Natural killer cell (primary cell): ENCODE results near the gene AGBL4. TPM values are rescaled to one million over a fixed set of nuclear protein-coding genes. Genes with fewer than 3 reads are reported as not detected.

Experiments
- ATAC-seq, 3 donors: fragments of 150-1000 bp in 2 of 3; fragments of 200-7000 bp in 1 of 3; cut with Tn5 transposase; 1 replicate in 1 of 3; 2 replicates in 2 of 3; pipeline ENCODE4 v1.10.0; 2021; ENCODE audit warnings: mild to moderate bottlenecking in 2 of 3, moderate library complexity in 2 of 3
- DNase-seq, 2 donors: peaks; one replicate each; pipeline versions ENCODE4 v3.0.0 to v3.0.0-alpha.2; 2013 to 2021; ENCODE audit warnings: mixed read lengths in 1 of 2
- H3K27ac ChIP-seq: one replicate; pipeline ENCODE4 v1.5.1; 2013; ENCODE audit warnings: mild to moderate bottlenecking, low read length
- H3K27me3 ChIP-seq: one replicate; pipeline ENCODE4 v1.6.1; 2013; ENCODE audit warnings: low read length; ENCODE audit not compliant: control insufficient read depth, insufficient read depth
- H3K36me3 ChIP-seq: one replicate; pipeline ENCODE4 v1.6.1; 2013; ENCODE audit warnings: low read length; ENCODE audit not compliant: control insufficient read depth, insufficient read depth
- H3K4me1 ChIP-seq: one replicate; pipeline ENCODE4 v1.6.1; 2013; ENCODE audit warnings: low read length; ENCODE audit not compliant: control insufficient read depth, insufficient read depth
- H3K4me3 ChIP-seq: one replicate; pipeline ENCODE4 v1.5.1; 2013; ENCODE audit warnings: low read length
- H3K9me3 ChIP-seq: one replicate; pipeline ENCODE4 v1.6.1; 2013; ENCODE audit warnings: low read length; ENCODE audit not compliant: control insufficient read depth, insufficient read depth
- H3K27ac Mint-ChIP-seq, 2 donors: one replicate each; pipeline ENCODE4 v1.8.0; 2022; ENCODE audit warnings: mild to moderate bottlenecking in 2 of 2, mixed read lengths in 2 of 2, moderate library complexity in 1 of 2
- H3K27me3 Mint-ChIP-seq, 2 donors: one replicate each; pipeline ENCODE4 v1.8.0; 2022; ENCODE audit warnings: low read depth in 2 of 2, mixed read lengths in 2 of 2
- H3K36me3 Mint-ChIP-seq: one replicate; pipeline ENCODE4 v1.8.0; 2022; ENCODE audit warnings: mixed read lengths
- H3K4me1 Mint-ChIP-seq, 2 donors: one replicate each; pipeline ENCODE4 v1.8.0; 2022; ENCODE audit warnings: mixed read lengths in 2 of 2
- H3K4me3 Mint-ChIP-seq: one replicate; pipeline ENCODE4 v1.8.0; 2022; ENCODE audit warnings: mild to moderate bottlenecking, moderate library complexity, mixed read lengths
- H3K9me3 Mint-ChIP-seq, 2 donors: one replicate each; pipeline ENCODE4 v1.8.0; 2022; ENCODE audit warnings: mixed read lengths in 2 of 2
- WGBS: methylation state at CpG from one replicate; pipeline ENCODE4 v1.1.7; 2013; ENCODE audit warnings: missing lambda C conversion rate; ENCODE audit not compliant: insufficient coverage; 5-methylcytosine and 5-hydroxymethylcytosine counted together
- intact Hi-C: fragments of 100-400 bp; cut with micrococcal nuclease; formaldehyde crosslinking; loops from one replicate; pipeline ENCODE4 v1.14.2; 2022
- total RNA-seq, 4 donors: library from RNA; stranded (reverse); fragments of 120-200 nt in 1 of 4; gene quantifications; one replicate each; pipeline versions ENCODE4 v1.2.3 to v1.2.4, GENCODE V29; 2013 to 2022
- TF ChIP-seq, protein P1 (sequence below): fragments of 200-600 bp; IDR thresholded peaks from one replicate; pipeline ENCODE4 v1.8.0; 2022; ENCODE audit warnings: antibody characterized with exemption

Gene AGBL4
- total RNA-seq, 3 donors from 2014 or later (not counting 1 experiment from before 2014, with no cell fraction given), result not detected

DNA sequence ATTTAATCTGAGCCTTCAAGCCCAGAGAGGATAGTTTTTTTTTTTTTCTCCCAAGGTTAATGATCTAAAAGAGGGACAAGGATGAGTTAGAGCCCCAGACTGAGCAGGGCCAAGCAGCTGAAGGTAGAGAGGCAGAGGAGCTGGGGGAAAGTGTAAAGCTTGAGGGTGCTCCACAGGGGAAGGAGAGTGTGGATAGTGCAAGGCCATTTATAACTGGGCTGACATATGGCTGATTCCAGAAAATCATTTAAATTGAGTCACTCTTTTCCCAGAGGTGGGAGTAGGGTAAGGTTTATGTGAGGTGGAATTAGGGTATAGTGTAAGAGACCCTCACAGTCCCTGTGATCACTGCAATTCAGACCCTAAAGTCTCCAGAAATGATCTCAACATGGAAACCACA lies 1302.8 kb downstream of the AGBL4 start:
- DNase-seq (no peak), ATAC-seq (no peak)
- no peaks in the 10 kb centered on the region for H3K4me1 Mint-ChIP-seq
- Histone ChIP-seq H3K27me3 (no peaks in the 10 kb centered on the region), H3K36me3 (no peaks in the 10 kb centered on the region), H3K27ac (no peak overlapping the region), H3K9me3 (no peaks in the 10 kb centered on the region), H3K4me1 (no peaks in the 10 kb centered on the region), H3K4me3 (no peak overlapping the region)
- H3K27ac Mint-ChIP-seq, result no peak overlapping the region
- TF ChIP-seq, protein P1, sequence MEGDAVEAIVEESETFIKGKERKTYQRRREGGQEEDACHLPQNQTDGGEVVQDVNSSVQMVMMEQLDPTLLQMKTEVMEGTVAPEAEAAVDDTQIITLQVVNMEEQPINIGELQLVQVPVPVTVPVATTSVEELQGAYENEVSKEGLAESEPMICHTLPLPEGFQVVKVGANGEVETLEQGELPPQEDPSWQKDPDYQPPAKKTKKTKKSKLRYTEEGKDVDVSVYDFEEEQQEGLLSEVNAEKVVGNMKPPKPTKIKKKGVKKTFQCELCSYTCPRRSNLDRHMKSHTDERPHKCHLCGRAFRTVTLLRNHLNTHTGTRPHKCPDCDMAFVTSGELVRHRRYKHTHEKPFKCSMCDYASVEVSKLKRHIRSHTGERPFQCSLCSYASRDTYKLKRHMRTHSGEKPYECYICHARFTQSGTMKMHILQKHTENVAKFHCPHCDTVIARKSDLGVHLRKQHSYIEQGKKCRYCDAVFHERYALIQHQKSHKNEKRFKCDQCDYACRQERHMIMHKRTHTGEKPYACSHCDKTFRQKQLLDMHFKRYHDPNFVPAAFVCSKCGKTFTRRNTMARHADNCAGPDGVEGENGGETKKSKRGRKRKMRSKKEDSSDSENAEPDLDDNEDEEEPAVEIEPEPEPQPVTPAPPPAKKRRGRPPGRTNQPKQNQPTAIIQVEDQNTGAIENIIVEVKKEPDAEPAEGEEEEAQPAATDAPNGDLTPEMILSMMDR, result no peak
- intact Hi-C loops, result no loop called here
- H3K36me3 Mint-ChIP-seq, result no peaks in the 10 kb centered on the region
- H3K9me3 Mint-ChIP-seq, result no peaks in the 10 kb centered on the region
- peaks cover 3 to 10% of the 10 kb centered on the region in 2 donors for H3K27me3 Mint-ChIP-seq
- H3K4me3 Mint-ChIP-seq, result no peak overlapping the region

DNA sequence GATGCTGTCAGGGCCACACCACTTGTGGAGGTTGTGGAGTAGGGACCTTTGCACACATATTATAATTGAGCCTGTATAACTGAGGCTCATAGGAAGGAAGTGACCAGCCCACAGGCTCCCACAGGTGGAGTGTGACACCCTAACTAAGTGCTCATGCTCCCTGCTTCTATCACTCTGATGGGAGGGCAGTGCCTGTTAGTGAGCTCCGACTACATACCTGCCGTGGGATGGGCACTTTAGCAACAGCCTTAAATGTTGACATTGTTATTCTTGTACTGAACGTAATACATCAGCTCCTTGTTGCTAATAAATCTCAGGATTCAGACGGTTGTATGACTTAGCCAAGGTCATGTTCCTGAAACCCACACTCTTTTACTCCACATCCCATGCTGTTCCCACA lies 1305.0 kb downstream of the AGBL4 start:
- no peak overlapping the region for H3K4me3 Mint-ChIP-seq
- Histone ChIP-seq H3K4me1 (no peaks in the 10 kb centered on the region), H3K27me3 (no peaks in the 10 kb centered on the region), H3K9me3 (no peaks in the 10 kb centered on the region), H3K27ac (no peak overlapping the region), H3K36me3 (no peaks in the 10 kb centered on the region), H3K4me3 (no peak overlapping the region)
- 81% methylated on average over 4 of the region's 4 CpGs for WGBS
- DNase-seq, result no peak
- H3K9me3 Mint-ChIP-seq, result no peaks in the 10 kb centered on the region
- TF ChIP-seq, protein P1, result no peak
- no peak overlapping the region for H3K27ac Mint-ChIP-seq
- no peak for ATAC-seq
- H3K4me1 Mint-ChIP-seq, result no peaks in the 10 kb centered on the region
- H3K27me3 Mint-ChIP-seq, result peaks cover 4 to 10% of the 10 kb centered on the region in 2 donors
- no peaks in the 10 kb centered on the region for H3K36me3 Mint-ChIP-seq
- intact Hi-C loops, result no loop called here

DNA sequence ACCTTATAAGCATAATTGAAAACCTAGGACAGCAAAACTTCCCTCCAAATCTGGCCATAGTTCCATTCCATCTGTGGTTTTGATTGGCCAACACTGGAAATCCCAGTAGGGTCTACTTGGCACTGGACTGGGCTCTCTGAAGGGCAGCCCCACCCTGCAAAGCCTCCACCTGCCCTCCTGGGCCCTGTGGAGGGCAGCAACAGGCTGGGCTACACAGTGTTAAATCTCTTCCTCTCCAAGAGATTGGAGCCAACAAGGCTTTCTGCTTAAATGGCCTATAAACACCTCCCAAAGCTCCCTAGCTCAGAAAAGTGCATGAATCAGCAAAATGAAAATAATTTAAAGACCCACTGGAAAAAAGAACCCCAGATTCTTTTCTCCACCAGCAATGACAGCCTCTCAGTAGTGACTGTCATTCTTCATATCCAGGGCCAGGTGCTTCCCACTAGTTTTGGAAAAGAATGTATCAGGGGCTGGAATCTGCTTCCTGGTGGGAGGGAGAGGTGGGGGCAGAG lies 1305.6 kb downstream of the AGBL4 start:
- Mint-ChIP-seq H3K27me3 (peaks cover 3 to 10% of the 10 kb centered on the region in 2 donors), H3K4me3 (no peak overlapping the region), H3K9me3 (no peaks in the 10 kb centered on the region), H3K36me3 (no peaks in the 10 kb centered on the region), H3K27ac (no peak overlapping the region), H3K4me1 (no peaks in the 10 kb centered on the region)
- DNase-seq (no peak), ATAC-seq (no peak)
- H3K4me1 ChIP-seq, result no peaks in the 10 kb centered on the region
- no peaks in the 10 kb centered on the region for H3K9me3 ChIP-seq
- H3K27me3 ChIP-seq, result no peaks in the 10 kb centered on the region
- no peak overlapping the region for H3K4me3 ChIP-seq
- TF ChIP-seq, protein P1, result no peak
- H3K36me3 ChIP-seq, result no peaks in the 10 kb centered on the region
- intact Hi-C loops, result no loop called here
- no peak overlapping the region for H3K27ac ChIP-seq

DNA sequence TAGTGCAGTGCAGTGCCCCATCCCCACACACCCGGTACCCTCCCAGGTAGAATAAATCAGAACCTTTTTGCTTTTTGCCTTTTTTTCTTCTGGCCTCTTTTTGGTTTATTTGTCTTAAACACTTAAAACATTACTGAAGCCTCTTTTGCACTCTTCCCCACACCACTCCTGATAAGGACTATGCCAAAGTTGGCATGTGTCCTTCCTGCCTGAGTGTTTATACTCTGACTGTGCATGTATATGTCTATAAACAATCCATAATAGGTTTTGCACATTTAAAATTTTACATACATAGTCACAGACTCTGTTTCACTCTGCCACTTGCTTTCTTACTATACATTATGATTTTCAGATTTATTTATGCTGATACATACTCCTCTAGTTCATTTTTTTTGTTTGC lies 1306.7 kb downstream of the AGBL4 start:
- no peak for ATAC-seq
- WGBS, result 95% methylated on average over 1 of the region's 1 CpG
- H3K4me3 ChIP-seq, result no peak overlapping the region
- Mint-ChIP-seq H3K4me3 (no peak overlapping the region), H3K4me1 (no peaks in the 10 kb centered on the region), H3K9me3 (no peaks in the 10 kb centered on the region), H3K27ac (no peak overlapping the region), H3K27me3 (peaks cover 0 to 3% of the 10 kb centered on the region in 2 donors), H3K36me3 (no peaks in the 10 kb centered on the region)
- H3K27me3 ChIP-seq, result no peaks in the 10 kb centered on the region
- H3K27ac ChIP-seq, result no peak overlapping the region
- H3K9me3 ChIP-seq, result no peaks in the 10 kb centered on the region
- no peaks in the 10 kb centered on the region for H3K4me1 ChIP-seq
- TF ChIP-seq, protein P1, result no peak
- intact Hi-C loops, result no loop called here
- no peaks in the 10 kb centered on the region for H3K36me3 ChIP-seq
- no peak for DNase-seq
